ENCODE results near the gene IGF2R. TPM values are rescaled to one million over a fixed set of nuclear protein-coding genes. Genes with fewer than 3 reads are reported as not detected.
"Not testable (repeated sequence)": the region's sequence is repeated elsewhere in the genome, so short reads cannot be mapped to it uniquely, and the experiment has no call there.

Gene IGF2R
- total and polyA plus RNA-seq, 2 of the 13 experiments (the other 11 are each of a cell fraction or from before 2014, with no cell fraction given): 38.3 to 70.0 TPM

GRCh38 chr6:160140493-160140892 lies 171.6 kb downstream of the IGF2R start:
- CTCF ChIA-PET (ENCODE audit: low intra/inter-chr PET ratio, low total read pairs); FAIRE-seq; BruUV-seq (replicated peaks): not testable (repeated sequence)

More at GRCh38 chr6:160140493-160140892, 171.6 kb downstream of the IGF2R start:
- POLR2A ChIA-PET; H3K36me3 ChIP-seq (replicated peaks in 1 of 2; ENCODE audit: control insufficient read depth in 1 of 2, insufficient read depth in 2 of 2, low read length in 2 of 2); H3K9me3 ChIP-seq (ENCODE audit: low read length); H3K4me2 ChIP-seq (ENCODE audit: low read depth, low read length); DNase-seq (ENCODE audit: low spot score); H2AFZ ChIP-seq (ENCODE audit: low read length); H3K9ac ChIP-seq (ENCODE audit: insufficient read depth, low read depth, low read length); H3K4me3 ChIP-seq (replicated peaks in 1 of 3; ENCODE audit: insufficient read depth in 1 of 3, low read depth in 2 of 3, low read length in 3 of 3); intact Hi-C loops (cut with micrococcal nuclease; ENCODE audit: unreplicated experiment); H3K27me3 ChIP-seq (ENCODE audit: control insufficient read depth in 1 of 2, insufficient read depth in 2 of 2, low read length in 2 of 2); H3K79me2 ChIP-seq (ENCODE audit: insufficient read depth, low read length); H4K20me1 ChIP-seq (ENCODE audit: insufficient read depth, low read length); H3K27ac ChIP-seq (ENCODE audit: extremely low read length, insufficient read depth, low read length); ATAC-seq; TF ChIP-seq SOX6 (IDR thresholded peaks at IDR 0.05): not testable (repeated sequence)
- 80% methylated on average over 3 of the region's 3 CpGs for WGBS (ENCODE audit: low lambda C conversion rate)
- in situ Hi-C loops (cut with HindIII; ENCODE audit: extremely low pct_ligation_motif_present, low pct_unique_long_range_greater_than_20kb): loop anchor here (5.0 kb wide), 1 partner anchor 317 kb away; no protein-coding TSS in a partner anchor
- TF ChIP-seq ZNF121 (CRISPR knock-in tag; IDR thresholded peaks at IDR 0.05): peak; percentile 34; the same call in 1 of the 2 replicates
- 0 out of 2 replicates have a peak, but pooled peaks have one; percentile 16 for TF ChIP-seq SOX6 (CRISPR knock-in tag; IDR thresholded peaks at IDR 0.05)
- TF ChIP-seq ZBTB33 (CRISPR knock-in tag; IDR thresholded peaks at IDR 0.05): peak; percentile 77; the same call in 1 of the 2 replicates
- peak; percentile 80 for TF ChIP-seq ZNF770 (CRISPR knock-in tag; IDR thresholded peaks at IDR 0.05)
- TF ChIP-seq HNF4A (CRISPR knock-in tag; IDR thresholded peaks at IDR 0.05): 0 out of 2 replicates have a peak, but pooled peaks have one; percentile 12
- peaks cover 55% of the 10 kb centered on the region for H3K4me1 ChIP-seq (ENCODE audit: insufficient read depth, low read length)

Measured in HepG2 (cell line).